ENCODE data around the gene CD6.

GRCh38 chr11:60984149-60984548 is 12.7 kb downstream of the CD6 start:
- TF ChIP-seq CTCF (IDR thresholded peaks at IDR 0.05) (no peak), EZH2 (IDR thresholded peaks at IDR 0.05) (no peak), EZH2phosphoT487 (IDR thresholded peaks at IDR 0.05) (no peak)
